Epithelial cell of esophagus (primary cell): ENCODE measurements around the gene PGAP2.

Source experiments
- DNase-seq: peaks from one replicate; pipeline ENCODE4 v3.0.0; 2010; ENCODE audit warnings: low read depth
- H3K4me3 ChIP-seq: 2 replicates; pipeline ENCODE4 v1.5.1; 2011; ENCODE audit warnings: mild to moderate bottlenecking, low read length, control low read depth
- TF ChIP-seq, protein P1 (sequence below): IDR thresholded peaks from 2 replicates; pipeline ENCODE4 v1.5.1; 2011; ENCODE audit warnings: low read depth, mild to moderate bottlenecking, low read length, control low read depth, inconsistent platforms; ENCODE audit not compliant: insufficient read depth; ENCODE audit errors: missing control alignments

PGAP2 gene

DNA sequence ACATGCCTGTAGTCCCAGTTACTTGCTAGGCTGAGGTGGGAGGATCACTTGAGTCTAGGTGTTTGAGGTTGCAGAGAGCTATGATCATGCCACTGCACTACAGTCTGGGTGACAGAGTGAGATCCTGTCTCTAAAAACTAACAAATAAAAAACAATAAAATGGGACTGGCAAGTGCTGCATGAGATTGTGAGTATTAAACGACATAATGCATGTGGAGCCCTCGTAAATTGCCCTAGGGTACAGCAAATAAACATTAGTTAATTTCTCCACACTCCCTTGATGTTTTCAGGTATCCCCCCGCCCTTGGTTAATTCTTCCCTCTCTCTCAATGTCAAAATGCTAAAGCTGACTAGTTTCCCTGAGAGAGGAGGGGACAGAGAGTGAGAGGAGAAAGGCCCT lies 37.3 kb downstream of the PGAP2 start:
- no peak overlapping the region for H3K4me3 ChIP-seq
- TF ChIP-seq, protein P1, sequence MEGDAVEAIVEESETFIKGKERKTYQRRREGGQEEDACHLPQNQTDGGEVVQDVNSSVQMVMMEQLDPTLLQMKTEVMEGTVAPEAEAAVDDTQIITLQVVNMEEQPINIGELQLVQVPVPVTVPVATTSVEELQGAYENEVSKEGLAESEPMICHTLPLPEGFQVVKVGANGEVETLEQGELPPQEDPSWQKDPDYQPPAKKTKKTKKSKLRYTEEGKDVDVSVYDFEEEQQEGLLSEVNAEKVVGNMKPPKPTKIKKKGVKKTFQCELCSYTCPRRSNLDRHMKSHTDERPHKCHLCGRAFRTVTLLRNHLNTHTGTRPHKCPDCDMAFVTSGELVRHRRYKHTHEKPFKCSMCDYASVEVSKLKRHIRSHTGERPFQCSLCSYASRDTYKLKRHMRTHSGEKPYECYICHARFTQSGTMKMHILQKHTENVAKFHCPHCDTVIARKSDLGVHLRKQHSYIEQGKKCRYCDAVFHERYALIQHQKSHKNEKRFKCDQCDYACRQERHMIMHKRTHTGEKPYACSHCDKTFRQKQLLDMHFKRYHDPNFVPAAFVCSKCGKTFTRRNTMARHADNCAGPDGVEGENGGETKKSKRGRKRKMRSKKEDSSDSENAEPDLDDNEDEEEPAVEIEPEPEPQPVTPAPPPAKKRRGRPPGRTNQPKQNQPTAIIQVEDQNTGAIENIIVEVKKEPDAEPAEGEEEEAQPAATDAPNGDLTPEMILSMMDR, result no peak
- no peak for DNase-seq

DNA sequence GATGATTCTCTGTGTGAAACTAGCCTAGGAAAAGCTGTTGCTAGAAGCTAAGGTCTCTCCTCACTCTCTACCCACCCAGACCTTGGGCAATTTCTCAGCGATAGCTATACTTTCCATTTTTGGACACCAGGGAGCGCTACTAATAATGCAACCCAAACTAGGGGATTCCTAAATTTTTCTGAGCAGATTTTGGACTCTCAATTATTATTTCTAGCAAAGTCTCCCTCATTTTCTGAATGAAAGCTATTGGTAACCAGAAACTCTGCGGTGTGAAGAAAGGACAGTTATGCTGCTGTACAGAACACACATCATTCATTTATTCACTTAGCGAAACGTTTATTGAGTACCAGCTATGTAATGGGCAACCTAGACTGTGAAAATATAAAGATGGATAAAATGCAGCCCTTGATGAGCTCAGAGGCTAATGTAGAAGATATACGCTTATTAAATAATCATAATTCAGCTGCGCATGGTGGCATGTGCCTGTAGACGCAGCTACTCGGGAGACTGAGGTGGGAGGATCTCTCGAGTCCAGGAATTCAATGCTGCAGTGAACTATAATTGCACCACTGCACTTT lies 41.0 kb downstream of the PGAP2 start:
- H3K4me3 ChIP-seq, result no peak overlapping the region
- TF ChIP-seq, protein P1, result peak; percentile 74
- peak; percentile 52 for DNase-seq

DNA sequence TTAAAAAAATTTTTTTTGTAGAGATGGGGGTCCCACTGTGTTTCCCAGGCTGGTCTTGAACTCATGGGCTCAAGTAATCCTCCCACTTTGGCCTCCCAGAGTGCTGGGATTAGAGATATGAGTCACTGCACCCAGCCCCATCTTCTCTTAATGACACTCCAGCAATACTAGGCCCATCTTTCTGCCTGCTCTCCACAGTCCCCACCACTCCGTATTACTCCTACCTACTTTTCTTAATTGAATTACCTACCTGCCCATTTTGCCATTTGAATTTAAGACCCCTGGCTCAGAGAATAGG lies 45.1 kb downstream of the PGAP2 start:
- DNase-seq, result no peak
- no peak overlapping the region for H3K4me3 ChIP-seq
- TF ChIP-seq, protein P1, result no peak

DNA sequence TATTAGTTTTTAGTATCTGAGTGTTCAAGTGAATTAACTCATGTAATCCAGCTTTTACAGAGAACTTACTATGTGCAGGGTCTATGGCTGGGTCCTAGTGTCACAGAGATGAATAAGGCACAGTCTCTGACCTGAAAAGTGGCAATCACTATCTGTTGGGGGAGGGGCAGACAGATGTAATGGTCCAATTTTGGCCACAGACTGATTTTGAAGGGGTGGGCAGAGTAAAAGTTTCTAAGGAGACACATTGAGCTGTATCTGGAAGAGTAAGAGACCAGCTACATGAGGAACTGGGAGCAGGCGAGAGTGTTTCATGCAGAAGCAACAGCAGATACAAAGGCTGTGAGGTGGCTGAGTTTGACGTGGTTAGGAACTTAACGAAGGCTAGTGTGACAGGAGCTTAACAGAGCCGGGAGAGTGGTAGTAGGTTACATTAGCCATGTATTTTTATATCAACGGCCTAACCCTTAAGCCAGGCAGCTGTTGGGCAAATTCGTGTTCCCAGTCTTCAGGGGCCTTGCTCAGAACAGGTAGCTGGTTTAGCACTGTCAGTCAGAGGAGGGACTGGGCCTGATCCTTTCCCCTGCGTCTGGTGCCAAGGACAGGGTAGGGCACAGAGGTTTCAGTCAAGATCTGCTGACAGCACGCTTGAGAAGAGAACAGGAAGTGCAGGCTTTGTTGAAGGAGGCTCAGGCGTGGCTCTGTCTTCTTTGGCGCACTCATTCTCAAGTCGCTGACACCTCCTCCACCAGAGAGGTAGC lies 45.7 kb downstream of the PGAP2 start:
- H3K4me3 ChIP-seq, result peak overlapping the region; percentile 74
- peak; percentile 74 for DNase-seq
- TF ChIP-seq, protein P1, result no peak

- DNase-seq, result no peak
- H3K4me3 ChIP-seq, result peak overlapping the region; percentile 74
- TF ChIP-seq, protein P1, result no peak
These were observed 46.3 kb downstream of the PGAP2 start for GRCh38 chr11:3854660-3854976.

GRCh38 chr11:3854977-3855807 lies 46.8 kb downstream of the PGAP2 start, which contains the start of gene STIM1:
TSS of gene STIM1 (plus strand) at chr11:3855664. CDS start at chr11:3856271, 607 bp downstream.
- TF ChIP-seq, protein P1, result peak; percentile 85
- DNase-seq, result peak; percentile 93
- peak within 1 kb of the TSS; percentile 75 for H3K4me3 ChIP-seq
